GM12891 (cell line): ENCODE data around the gene SLC30A3.

Experiments used
- DNase-seq: peaks from one replicate; pipeline ENCODE4 v3.0.0; 2011; ENCODE audit warnings: low spot score; ENCODE audit not compliant: insufficient read length
- FAIRE-seq: peaks from 2 replicates; lab custom pipeline; 2011; peaks lifted over from hg19 to GRCh38; lab: Jason Lieb, UNC
- PAX5 ChIP-seq: IDR thresholded peaks from 2 replicates; pipeline ENCODE4 v1.6.1; 2011; ENCODE audit warnings: low read length, moderate library complexity, mild to moderate bottlenecking; ENCODE audit not compliant: insufficient read depth, severe bottlenecking
- POLR2A ChIP-seq: IDR thresholded peaks from 2 replicates; pipeline ENCODE4 v1.6.1; 2011; ENCODE audit warnings: low read depth, low read length, control low read depth
- POLR2AphosphoS5 ChIP-seq: IDR thresholded peaks from 2 replicates; pipeline ENCODE4 v1.6.1; 2011; ENCODE audit warnings: low read depth, low read length, control low read depth
- POU2F2 ChIP-seq: IDR thresholded peaks from 2 replicates; pipeline ENCODE4 v1.6.1; 2011; ENCODE audit warnings: low read depth, mild to moderate bottlenecking, control low read depth, low read length, moderate library complexity
- SPI1 ChIP-seq: IDR thresholded peaks from 2 replicates; pipeline ENCODE4 v1.6.1; 2011; ENCODE audit warnings: low read depth, low read length, control low read depth
- TAF1 ChIP-seq: IDR thresholded peaks from 2 replicates; pipeline ENCODE4 v1.6.1; 2011; ENCODE audit warnings: low read depth, low read length, control low read depth

Gene SLC30A3

GRCh38 chr2:27219091-27219490 lies 43.8 kb downstream of the SLC30A3 start:
- FAIRE-seq, result no peak
- DNase-seq, result no peak
- TF ChIP-seq POLR2A (no peak), POU2F2 (no peak), SPI1 (no peak), POLR2AphosphoS5 (no peak), TAF1 (no peak), PAX5 (no peak)

DNA sequence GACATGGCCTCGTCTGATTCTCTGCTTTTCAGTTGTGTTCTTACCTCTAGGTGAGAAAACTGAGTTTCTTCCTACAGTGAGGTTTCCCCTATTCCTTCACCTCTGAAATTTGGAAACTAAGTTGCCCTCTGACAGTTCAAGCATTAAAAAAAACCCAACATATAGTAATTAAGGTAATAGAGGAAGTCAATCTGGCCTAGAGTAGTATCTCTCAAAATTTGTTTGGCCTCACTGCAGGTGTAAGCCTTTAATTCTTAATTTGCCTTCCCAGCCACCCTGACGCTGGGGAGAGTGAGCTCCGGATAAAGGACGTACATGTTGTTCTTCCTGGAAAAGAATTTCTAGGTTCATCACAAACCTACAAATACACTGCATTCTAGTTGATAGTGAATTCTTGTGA lies 44.2 kb downstream of the SLC30A3 start:
- FAIRE-seq (no peak), DNase-seq (no peak)
- TF ChIP-seq POLR2A, result no peak
- TF ChIP-seq TAF1, result no peak
- TF ChIP-seq POU2F2, result no peak
- TF ChIP-seq PAX5, result no peak
- TF ChIP-seq POLR2AphosphoS5, result no peak
- no peak for TF ChIP-seq SPI1

DNA sequence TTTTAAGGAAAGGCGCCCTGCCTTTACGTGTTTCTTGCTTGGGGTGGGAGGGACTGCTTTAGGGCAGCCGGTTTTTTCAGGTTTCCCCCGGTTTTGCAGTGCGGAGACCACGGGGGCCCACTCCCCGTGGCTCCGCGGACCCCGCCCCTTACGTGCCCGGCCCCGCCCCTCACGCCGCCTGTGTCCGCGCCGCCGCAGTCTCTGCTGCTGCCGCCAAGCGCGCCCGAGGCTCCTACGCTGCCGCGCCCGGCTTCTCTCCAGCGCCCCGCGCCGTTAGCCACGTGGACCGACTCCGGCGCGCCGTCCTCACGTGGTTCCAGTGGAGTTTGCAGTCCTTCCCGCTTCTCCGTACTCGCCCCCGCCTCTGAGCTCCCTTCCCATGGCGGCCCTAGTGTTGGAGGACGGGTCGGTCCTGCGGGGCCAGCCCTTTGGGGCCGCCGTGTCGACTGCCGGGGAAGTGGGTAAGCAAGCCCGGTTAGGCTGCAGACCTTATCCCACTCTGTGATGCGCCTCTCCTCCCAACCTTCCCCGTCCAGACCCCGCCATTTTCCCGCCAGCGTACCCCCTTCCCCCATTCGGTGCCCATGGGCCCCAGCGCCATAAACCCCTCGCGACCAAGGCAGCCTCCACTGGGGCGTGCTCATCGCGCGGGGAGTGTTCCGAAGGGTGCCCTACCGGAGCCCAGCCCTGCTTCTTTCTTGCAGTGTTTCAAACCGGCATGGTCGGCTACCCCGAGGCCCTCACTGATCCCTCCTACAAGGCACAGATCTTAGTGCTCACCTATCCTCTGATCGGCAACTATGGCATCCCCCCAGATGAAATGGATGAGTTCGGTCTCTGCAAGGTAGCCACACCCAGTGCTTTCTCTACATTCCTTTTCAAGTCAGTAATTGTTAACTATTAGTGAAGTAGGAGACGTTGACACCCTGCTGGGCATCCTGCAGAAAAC lies 45.4 kb downstream of the SLC30A3 start, which contains the start of gene CAD:
Gene CAD (plus strand): TSS at position 197 of the 949 bp plus-strand sequence. CDS start 183 bp downstream, at position 380.
- DNase-seq (peak; percentile 85), FAIRE-seq (peak; percentile 93)
- TF ChIP-seq SPI1 (no peak), POLR2A (0 out of 2 replicates have a peak, but pooled peaks have one; percentile 49), PAX5 (no peak), POLR2AphosphoS5 (peak; percentile 68), POU2F2 (no peak), TAF1 (0 out of 2 replicates have a peak, but pooled peaks have one; percentile 42)

DNA sequence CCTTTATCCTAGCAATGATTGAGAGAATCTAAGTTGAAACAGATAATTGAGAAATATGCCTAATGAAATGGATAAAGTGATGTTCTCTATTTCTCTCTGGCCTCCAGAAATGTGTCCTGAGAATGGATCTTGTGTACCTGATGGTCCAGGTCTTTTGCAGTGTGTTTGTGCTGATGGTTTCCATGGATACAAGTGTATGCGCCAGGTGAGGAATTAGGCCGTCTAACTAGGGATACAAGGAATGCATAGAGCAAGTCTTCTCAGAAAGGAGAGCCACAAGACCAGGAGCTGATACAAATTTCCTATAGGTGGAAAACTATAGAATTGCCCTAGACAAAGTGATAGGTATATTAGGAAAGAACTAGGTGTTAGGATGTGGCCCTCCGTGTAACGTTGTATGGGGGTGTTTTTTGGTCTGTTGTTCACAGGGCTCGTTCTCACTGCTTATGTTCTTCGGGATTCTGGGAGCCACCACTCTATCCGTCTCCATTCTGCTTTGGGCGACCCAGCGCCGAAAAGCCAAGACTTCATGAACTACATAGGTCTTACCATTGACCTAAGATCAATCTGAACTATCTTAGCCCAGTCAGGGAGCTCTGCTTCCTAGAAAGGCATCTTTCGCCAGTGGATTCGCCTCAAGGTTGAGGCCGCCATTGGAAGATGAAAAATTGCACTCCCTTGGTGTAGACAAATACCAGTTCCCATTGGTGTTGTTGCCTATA lies 46.3 kb downstream of the SLC30A3 start:
- TF ChIP-seq PAX5, result no peak
- no peak for TF ChIP-seq POLR2A
- no peak for TF ChIP-seq POU2F2
- TF ChIP-seq SPI1, result no peak
- TF ChIP-seq TAF1, result no peak
- no peak for TF ChIP-seq POLR2AphosphoS5
- no peak for FAIRE-seq
- DNase-seq, result no peak

- FAIRE-seq (no peak), DNase-seq (no peak)
- TF ChIP-seq POLR2A, result no peak
- no peak for TF ChIP-seq PAX5
- TF ChIP-seq POLR2AphosphoS5, result no peak
- TF ChIP-seq SPI1, result no peak
- TF ChIP-seq TAF1, result no peak
- TF ChIP-seq POU2F2, result no peak
Measured at GRCh38 chr2:27214941-27215340, 47.9 kb downstream of the SLC30A3 start.

- TF ChIP-seq POU2F2 (no peak; the same call in 1 of the 2 replicates), PAX5 (no peak), POLR2A (no peak; the same call in 1 of the 2 replicates), SPI1 (no peak), POLR2AphosphoS5 (no peak), TAF1 (no peak)
- no peak for FAIRE-seq
- no peak for DNase-seq
Measured at GRCh38 chr2:27212626-27213471, 50.0 kb downstream of the SLC30A3 start.

- DNase-seq, result peak; percentile 93
- TF ChIP-seq SPI1 (no peak), TAF1 (peak; percentile 95), POU2F2 (peak; percentile 61; the same call in 1 of the 2 replicates), POLR2A (peak; percentile 96), POLR2AphosphoS5 (peak; percentile 96), PAX5 (peak; percentile 25)
- FAIRE-seq, result peak; percentile 93
Measured at GRCh38 chr2:27211943-27212625, 50.8 kb downstream of the SLC30A3 start, which contains the start of the genes ATRAID and SLC5A6. ATRAID (plus strand) TSS chr2:27212041; CDS start chr2:27212369, 328 bp downstream. SLC5A6 (minus strand) TSS chr2:27212268; CDS start chr2:27207650, 4,618 bp downstream.

GRCh38 chr2:27211241-27211942 lies 51.5 kb downstream of the SLC30A3 start:
- TF ChIP-seq SPI1 (no peak), POLR2A (no peak), POU2F2 (no peak), TAF1 (no peak), POLR2AphosphoS5 (no peak), PAX5 (no peak)
- peak; percentile 72 for FAIRE-seq

More at GRCh38 chr2:27211241-27211942, 51.5 kb downstream of the SLC30A3 start:
- DNase-seq, result no peak
